ENCODE data around the gene AMMECR1L. TPM values are rescaled to one million over a fixed set of nuclear protein-coding genes. Genes with fewer than 3 reads are reported as not detected.
"Not testable (repeated sequence)": the region's sequence is repeated elsewhere in the genome, so short reads cannot be mapped to it uniquely, and the experiment has no call there.

AMMECR1L gene
- polyA plus RNA-seq, 4 donors: 25.9 to 29.8 (median 26.9) TPM

DNA sequence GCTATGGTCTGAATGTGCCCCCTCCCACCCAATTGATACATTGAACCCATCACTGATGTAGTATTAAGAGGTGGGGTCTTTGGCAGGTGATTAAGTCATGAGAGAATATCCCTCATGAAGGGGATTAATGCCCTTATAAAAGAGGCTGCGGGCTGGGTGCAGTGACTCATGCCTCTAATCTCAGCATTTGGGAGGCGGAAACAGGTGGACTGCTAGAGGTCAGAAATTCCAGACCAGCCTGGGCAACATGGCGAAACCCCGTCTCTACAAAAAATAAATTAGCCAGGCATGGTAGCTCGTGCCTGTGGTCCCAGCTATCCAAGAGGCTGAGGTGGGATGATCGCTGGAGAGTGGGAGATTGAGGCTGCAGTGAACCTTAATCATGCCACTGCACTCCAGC is 42.1 kb downstream of the AMMECR1L start:
- no peak for DNase-seq (ENCODE audit: low read depth in 4 of 4, low spot score in 3 of 4)

DNA sequence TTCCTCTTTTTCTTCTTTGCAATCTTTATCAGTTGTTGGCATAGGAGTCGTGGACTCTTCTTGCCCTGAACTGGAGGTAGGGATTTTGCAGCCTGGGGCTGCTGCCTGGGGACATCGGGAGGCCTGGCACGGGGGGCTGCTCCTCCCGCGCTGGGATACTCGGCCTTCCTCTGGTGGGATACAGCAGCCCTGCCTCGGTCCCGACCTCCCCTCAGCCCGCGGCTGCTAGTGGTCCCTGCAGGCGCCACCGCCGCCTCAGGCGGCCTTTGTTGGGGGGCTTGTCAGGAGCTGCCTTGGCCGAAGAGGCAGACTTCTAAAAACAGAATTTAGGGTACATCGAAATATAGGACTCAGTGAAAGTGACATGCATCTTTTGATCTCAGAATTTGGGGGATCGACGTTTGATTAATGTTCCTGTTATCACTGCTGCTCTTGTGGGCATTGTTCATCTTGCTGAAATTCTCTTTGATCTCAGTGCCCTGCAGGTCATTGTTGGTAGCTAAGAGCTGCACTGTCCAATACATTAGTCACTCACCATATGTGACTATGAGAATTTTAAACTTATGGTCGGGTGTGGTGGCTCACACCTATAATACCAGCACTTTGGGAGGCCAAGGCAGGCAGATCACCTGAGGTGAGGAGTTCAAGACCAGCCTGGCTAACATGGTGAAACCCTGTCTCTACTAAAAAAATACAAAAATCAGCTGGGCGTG is 44.1 kb downstream of the AMMECR1L start:
- DNase-seq (ENCODE audit: low read depth in 4 of 4, low spot score in 3 of 4): no peak

DNA sequence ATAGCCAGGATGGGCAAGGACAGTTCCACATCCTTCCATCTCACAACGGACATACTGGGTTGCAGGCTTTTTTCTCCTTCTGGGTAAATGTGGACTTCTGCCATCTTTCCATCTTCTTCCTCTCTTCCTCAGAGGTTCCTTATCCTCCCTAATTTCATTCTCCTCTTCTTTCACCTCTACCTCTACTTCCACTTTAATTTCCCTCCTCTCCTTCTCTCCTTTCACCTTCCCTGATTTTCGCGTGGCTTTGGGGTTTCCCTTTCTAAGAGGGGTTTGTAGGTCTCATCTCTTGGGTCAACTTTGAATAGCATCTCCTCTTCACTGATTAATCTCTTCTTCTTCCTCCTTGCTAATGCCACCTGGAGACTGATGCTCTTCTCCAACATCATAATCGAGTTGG is 44.9 kb downstream of the AMMECR1L start:
- no peak for DNase-seq (ENCODE audit: low read depth in 4 of 4, low spot score in 3 of 4)

DNA sequence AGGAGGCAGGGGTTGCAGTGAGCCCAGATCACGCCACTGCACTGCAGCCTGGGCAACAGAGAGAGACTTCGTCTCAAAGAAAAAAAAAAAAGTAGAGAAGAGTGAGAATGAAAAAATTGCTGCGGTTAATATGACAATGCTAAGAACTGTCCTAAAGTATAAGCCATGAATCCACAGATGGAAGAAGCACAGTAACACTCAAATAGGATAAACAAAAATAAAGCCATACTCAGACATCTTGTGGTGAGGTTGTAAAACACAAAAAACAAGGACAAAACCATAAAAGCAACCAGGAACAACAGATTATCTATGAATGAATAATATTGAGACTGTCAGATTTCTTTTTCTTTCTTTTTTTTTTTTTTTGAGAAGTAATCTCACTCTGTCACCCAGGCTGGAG is 50.8 kb downstream of the AMMECR1L start:
- no peak for DNase-seq (ENCODE audit: low read depth in 4 of 4, low spot score in 3 of 4)

DNA sequence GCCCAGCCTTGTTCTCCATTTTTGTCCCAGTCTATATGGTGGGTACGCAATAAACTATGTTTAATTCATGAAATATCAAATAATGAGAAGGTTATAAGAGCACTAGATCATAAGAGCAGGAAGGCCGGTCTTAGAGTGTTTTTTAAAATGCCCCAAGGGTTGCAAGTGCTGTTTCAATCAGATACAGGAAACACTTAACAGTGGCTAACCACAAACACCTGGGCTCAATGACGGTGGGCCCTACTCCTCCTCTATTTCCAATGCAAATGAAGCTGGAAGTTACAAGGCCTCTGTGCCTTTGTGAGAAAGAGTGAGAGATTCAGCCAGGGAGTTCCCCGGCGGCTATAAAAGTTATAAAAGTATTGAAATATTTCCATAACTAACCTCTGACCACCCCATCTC is 55.9 kb downstream of the AMMECR1L start:
- DNase-seq (ENCODE audit: low read depth in 4 of 4, low spot score in 3 of 4): peak in 1 of 4 donors; percentile 14

DNA sequence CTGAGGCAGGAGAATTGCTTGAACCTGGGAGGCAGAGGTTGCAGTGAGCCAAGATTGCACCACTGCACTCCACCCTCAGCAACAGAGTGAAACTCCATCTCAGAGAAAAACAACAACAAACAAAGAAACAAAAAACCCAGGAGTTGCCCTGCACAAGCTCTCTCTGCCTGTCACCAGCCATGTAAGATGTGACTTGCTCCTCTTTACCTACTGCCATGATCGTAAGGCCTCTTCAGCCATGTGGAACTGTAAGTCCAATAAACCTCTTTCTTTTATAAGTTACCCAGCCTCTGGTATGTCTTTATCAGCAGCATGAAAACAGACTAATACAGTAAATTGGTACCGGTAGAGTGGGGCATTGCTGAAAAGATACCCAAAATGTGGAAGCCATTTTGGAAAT is 59.0 kb downstream of the AMMECR1L start:
- not testable (repeated sequence) for DNase-seq (ENCODE audit: low read depth in 4 of 4, low spot score in 3 of 4)

DNA sequence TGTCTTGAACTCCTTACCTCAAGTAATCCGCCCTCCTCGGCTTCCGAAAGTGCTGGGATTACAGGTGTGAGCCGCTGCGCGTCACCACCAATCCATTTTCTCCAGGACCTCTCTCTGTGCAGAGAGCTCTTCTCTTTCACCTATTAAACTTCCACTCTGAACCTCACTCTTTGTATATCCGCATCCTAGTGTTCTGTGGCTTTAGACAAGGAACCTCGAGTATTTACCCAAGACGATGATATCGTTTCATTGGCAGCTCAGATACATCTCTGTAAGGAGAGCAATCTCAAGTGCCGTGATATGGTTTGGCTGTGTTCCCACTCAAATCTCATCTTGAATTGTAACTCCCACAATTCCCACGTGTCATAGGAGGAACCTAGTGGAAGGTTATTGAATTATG is 59.7 kb downstream of the AMMECR1L start:
- no peak for DNase-seq (ENCODE audit: low read depth in 4 of 4, low spot score in 3 of 4)

DNA sequence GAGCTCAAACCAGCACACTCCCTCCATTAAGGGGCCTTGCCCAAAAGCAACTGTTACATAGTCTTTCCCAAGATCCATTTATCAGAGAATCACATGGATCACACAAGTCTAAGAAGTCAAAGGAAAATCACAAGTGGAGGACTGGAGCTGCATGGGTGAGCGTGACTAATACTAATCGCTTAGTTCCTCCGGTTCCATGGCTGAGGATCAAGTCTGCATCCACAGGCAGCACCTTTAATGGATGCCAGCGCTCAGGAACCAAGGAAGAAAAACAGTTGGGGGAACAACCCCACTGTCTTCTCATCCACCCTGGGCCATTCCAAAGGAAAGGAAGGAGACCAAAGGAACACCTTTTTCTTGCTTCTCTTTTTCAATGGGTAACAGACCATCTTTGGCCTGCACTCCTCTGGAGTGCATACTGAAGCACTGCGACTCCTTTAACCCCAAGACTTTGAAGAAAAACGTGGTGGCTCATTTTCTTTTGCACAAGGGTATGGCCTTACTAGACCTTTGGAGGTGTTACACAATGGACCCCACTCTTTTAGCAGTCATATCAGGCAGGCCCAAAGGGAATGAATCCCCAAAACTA is 65.6 kb downstream of the AMMECR1L start:
- DNase-seq (ENCODE audit: low read depth in 4 of 4, low spot score in 3 of 4): no peak

DNA sequence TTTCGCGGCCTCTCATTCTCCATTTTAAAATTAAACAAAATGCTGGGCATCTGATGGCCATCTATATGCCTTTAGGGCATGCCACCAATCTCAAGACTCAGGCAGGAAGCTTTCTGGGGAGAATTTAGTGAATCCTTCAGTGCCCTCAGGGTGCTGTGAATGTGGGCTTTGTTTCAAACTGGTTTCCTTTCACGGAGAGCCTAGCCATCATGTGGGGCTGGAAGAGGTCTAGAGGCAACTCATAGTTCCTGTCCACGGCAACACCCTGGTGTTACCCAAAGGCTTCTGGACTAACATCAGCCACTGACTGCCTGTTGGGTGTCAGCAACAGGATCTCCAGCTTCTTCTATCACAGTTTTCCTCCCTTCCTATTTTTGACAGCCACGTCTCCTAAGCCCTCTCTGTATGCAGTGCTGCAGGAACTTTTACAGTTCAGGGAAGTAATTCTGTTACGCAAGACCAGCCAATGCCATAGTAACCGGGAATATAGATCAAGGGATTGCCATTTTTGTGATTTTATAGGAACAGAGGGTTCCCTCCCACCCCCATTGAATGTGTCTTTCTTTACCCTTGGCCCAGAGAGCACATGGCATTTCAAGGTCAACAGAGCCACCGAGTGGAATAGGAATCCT is 66.8 kb downstream of the AMMECR1L start:
- DNase-seq (ENCODE audit: low read depth in 4 of 4, low spot score in 3 of 4): no peak

DNA sequence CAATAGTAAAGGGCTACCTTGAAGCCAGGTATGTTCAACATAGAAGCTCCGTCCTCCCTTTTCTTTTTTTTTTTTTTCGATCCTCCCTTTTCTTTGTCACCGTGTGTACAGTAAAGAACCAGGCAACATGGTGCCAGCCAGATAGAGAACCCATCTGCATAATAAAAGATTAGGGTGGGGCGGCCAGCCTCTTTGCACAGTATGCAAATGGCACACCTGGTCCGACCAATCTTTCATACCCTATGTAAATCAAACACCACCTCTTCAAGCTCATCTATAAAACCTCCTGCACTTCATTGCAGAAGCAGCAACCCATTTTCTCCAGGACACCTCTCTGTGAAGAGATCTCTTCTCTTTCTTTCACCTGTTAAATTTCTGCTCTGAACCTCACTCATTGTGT is 67.5 kb downstream of the AMMECR1L start:
- DNase-seq (ENCODE audit: low read depth in 4 of 4, low spot score in 3 of 4): no peak

DNA sequence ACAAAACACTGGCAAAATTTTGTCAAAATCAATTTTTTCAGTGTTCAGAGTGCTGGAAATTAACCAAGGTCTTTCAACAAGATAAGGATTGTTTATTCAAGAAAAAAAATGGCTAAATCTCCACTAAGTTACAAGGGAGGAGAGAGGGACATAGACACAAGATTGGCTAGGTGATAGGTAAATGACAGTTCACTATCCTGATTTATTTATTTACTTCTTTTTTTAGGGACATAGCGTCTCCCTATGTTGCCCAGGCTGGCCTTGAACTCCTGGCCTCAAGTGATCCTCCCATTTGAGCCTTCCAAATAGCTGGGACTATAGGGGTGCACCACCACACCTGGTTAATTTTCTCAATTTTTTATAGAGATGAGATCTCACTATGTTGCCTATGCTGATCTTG is 71.1 kb downstream of the AMMECR1L start:
- DNase-seq (ENCODE audit: low read depth in 4 of 4, low spot score in 3 of 4): no peak

DNA sequence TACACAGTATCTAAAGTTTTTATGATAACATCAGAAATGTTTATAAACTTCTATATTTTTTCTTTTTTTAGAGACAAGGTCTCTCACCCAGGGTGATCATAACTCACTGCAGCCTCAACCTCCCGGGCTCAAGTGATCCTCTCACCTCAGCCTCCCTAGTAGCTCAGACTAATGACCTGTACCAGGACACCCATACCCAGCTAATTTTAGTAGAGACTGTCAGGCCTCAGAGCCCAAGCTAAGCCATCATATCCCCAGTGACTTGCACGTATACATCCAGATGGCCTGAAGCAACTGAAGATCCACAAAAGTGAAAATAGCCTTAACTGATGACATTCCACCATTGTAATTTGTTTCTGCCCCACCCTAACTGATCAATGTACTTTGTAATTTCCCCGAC is 73.3 kb downstream of the AMMECR1L start:
- not testable (repeated sequence) for DNase-seq (ENCODE audit: low read depth in 4 of 4, low spot score in 3 of 4)

Other genes with a start within 250 kb of the AMMECR1L start
- gene GPR17, start 239.8 kb downstream of the AMMECR1L start, polyA plus RNA-seq (ENCODE audit: insufficient read length in 4 of 4): 1 to 10 TPM in 3 of 4 donors, under 1 TPM in 1; 0.33 to 2.8 (median 1.1) TPM
- 10 to 100 TPM in 3 of 4 donors, 1 to 10 TPM in 1; 9.4 to 21.8 (median 16.2) TPM for gene LIMS2, start 210.4 kb downstream of the AMMECR1L start, polyA plus RNA-seq (ENCODE audit: insufficient read length in 4 of 4)
- not detected for gene SFT2D3, start 184.5 kb downstream of the AMMECR1L start, polyA plus RNA-seq (ENCODE audit: insufficient read length in 4 of 4)
- 10 to 100 TPM; 50.0 to 70.9 (median 58.5) TPM for gene WDR33, start 74.8 kb downstream of the AMMECR1L start, polyA plus RNA-seq (ENCODE audit: insufficient read length in 4 of 4)
- 10 to 100 TPM; 31.5 to 41.6 (median 38.1) TPM for gene POLR2D, start 27.8 kb downstream of the AMMECR1L start, polyA plus RNA-seq (ENCODE audit: insufficient read length in 4 of 4)
- 10 to 100 TPM; 25.6 to 30.3 (median 27.9) TPM for gene SAP130, start 142.1 kb upstream of the AMMECR1L start, polyA plus RNA-seq (ENCODE audit: insufficient read length in 4 of 4)
- 10 to 100 TPM; 23.2 to 44.3 (median 38.8) TPM for gene UGGT1, start 205.2 kb upstream of the AMMECR1L start, polyA plus RNA-seq (ENCODE audit: insufficient read length in 4 of 4)